Measurements from ENCODE around the gene IRAK2. TPM values are rescaled to one million over a fixed set of nuclear protein-coding genes. Genes with fewer than 3 reads are reported as not detected.

The IRAK2 gene
- total RNA-seq, 2 experiments from 2014 or later, result 1.4 TPM

GRCh38 chr3:10283638-10284037, 118.9 kb downstream of the IRAK2 start:
- Histone ChIP-seq H3K9me2 (ENCODE audit: insufficient read depth, low read length) (no peaks in the 10 kb centered on the region), H3K4me1 (ENCODE audit: insufficient read depth, low read length, poor library complexity, severe bottlenecking) (no peaks in the 10 kb centered on the region), H4K20me1 (ENCODE audit: insufficient read depth, low read length) (no peaks in the 10 kb centered on the region; the same call in 1 of the 2 replicates), H3K79me2 (ENCODE audit: insufficient read depth, low read depth, low read length) (no peaks in the 10 kb centered on the region), H3K27ac (ENCODE audit: low read depth, low read length, poor library complexity, severe bottlenecking) (no peak overlapping the region), H3K4me2 (ENCODE audit: low read length) (no peak overlapping the region), H2AFZ (ENCODE audit: low read length) (no peak overlapping the region), H3K4me3 (ENCODE audit: low read depth, low read length, poor library complexity, severe bottlenecking) (no peak overlapping the region), H3K9me3 (ENCODE audit: low read length) (no peaks in the 10 kb centered on the region), H3K36me3 (ENCODE audit: insufficient read depth, low read length) (peaks cover 84% of the 10 kb centered on the region)
- TF ChIP-seq EZH2phosphoT487 (IDR thresholded peaks at IDR 0.05; ENCODE audit: borderline replicate concordance, low read depth, low read length), result no peak
- TF ChIP-seq, protein P1, sequence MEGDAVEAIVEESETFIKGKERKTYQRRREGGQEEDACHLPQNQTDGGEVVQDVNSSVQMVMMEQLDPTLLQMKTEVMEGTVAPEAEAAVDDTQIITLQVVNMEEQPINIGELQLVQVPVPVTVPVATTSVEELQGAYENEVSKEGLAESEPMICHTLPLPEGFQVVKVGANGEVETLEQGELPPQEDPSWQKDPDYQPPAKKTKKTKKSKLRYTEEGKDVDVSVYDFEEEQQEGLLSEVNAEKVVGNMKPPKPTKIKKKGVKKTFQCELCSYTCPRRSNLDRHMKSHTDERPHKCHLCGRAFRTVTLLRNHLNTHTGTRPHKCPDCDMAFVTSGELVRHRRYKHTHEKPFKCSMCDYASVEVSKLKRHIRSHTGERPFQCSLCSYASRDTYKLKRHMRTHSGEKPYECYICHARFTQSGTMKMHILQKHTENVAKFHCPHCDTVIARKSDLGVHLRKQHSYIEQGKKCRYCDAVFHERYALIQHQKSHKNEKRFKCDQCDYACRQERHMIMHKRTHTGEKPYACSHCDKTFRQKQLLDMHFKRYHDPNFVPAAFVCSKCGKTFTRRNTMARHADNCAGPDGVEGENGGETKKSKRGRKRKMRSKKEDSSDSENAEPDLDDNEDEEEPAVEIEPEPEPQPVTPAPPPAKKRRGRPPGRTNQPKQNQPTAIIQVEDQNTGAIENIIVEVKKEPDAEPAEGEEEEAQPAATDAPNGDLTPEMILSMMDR (conservative IDR thresholded peaks at IDR 0.05; ENCODE audit: low read length), result no peak
- intact Hi-C loops (cut with micrococcal nuclease; ENCODE audit: unreplicated experiment), result no loop called here
- ChIA-PET CTCF (ENCODE audit: unreplicated experiment) (no interaction called here), POLR2A (interaction anchor here (0.5 to 1.1 kb wide), 3 partner anchors 22 to 57 kb away, joined by 3 to 6 read pairs (median 3); partner anchors contain the start of gene TATDN2)
- no TSS peak for BruUV-seq (replicated peaks)
- no peak for DNase-seq (ENCODE audit: low spot score)

DNA sequence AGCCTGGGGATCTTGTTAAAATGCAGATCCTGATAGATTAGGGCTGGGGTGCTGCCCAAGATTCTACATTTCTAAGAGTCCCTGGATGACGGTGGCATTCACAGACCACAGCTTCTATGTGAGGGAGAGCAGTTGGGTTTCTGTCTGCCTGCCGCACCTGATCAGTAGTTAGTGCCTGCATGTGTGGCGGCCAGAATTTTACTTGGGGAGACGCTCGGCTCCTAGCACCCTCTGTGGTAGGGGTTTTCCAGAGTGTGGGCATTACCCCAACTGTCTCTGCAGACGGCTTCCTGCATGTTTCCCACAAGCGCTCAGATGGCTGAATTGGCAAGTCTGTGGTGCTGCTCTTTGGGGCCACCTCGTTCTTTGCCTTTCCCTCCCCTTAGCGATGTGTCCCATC, 119.8 kb downstream of the IRAK2 start:
- Histone ChIP-seq H3K4me2 (ENCODE audit: low read length) (no peak overlapping the region), H3K36me3 (ENCODE audit: insufficient read depth, low read length) (peaks cover 80% of the 10 kb centered on the region), H3K4me3 (ENCODE audit: low read depth, low read length, poor library complexity, severe bottlenecking) (no peak overlapping the region), H2AFZ (ENCODE audit: low read length) (no peak overlapping the region), H3K9me3 (ENCODE audit: low read length) (no peaks in the 10 kb centered on the region), H3K79me2 (ENCODE audit: insufficient read depth, low read depth, low read length) (no peaks in the 10 kb centered on the region), H3K9me2 (ENCODE audit: insufficient read depth, low read length) (no peaks in the 10 kb centered on the region), H3K27ac (ENCODE audit: low read depth, low read length, poor library complexity, severe bottlenecking) (no peak overlapping the region), H4K20me1 (ENCODE audit: insufficient read depth, low read length) (no peaks in the 10 kb centered on the region; the same call in 1 of the 2 replicates), H3K4me1 (ENCODE audit: insufficient read depth, low read length, poor library complexity, severe bottlenecking) (no peaks in the 10 kb centered on the region)
- intact Hi-C loops (cut with micrococcal nuclease; ENCODE audit: unreplicated experiment), result no loop called here
- DNase-seq (ENCODE audit: low spot score), result no peak
- ChIA-PET POLR2A (no interaction called here), CTCF (ENCODE audit: unreplicated experiment) (no interaction called here)
- no peak for TF ChIP-seq EZH2phosphoT487 (IDR thresholded peaks at IDR 0.05; ENCODE audit: borderline replicate concordance, low read depth, low read length)
- TF ChIP-seq, protein P1 (conservative IDR thresholded peaks at IDR 0.05; ENCODE audit: low read length), result no peak
- no TSS peak for BruUV-seq (replicated peaks)

DNA sequence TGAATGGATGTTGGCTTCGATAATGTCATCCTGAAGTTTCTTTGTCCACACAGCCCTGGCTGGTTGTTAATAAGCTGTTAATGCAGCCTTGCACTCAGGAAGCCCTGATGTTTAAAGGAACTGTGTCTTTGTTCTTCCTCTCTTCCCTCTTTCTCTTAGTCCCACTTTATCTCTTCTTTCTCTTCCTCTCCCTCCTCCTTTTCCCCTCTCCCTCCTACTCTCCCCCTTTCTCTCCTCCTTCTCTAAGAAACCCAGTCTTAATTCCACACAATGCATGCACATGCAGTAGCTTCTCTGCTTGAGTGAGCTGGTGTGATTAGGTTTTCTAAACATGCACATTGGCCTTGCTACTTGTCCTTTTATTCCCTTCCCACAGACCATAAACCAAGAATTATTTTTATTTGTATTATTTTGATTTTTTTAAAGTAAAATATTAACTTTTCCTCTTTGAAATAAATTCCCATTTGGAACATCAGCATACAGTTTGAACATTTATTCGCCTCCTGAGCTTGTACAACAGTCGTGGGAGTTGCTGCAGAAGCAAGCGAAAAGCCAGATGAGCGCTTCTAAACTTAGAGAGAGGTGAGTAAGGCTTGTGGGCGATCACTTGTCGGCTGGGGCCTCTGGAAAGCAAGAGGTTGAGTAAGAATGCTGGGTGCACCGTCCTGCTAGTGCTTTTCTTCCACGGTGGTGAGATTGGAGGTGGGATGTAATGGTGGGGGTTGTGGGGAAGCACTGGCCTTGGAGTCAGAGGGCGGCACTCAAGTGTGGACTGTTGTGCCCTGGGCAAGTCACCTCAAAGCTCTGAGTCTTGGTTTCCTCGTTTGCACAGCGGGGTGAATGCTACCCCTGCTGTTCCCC, 120.8 kb downstream of the IRAK2 start:
- no peak for TF ChIP-seq EZH2phosphoT487 (IDR thresholded peaks at IDR 0.05; ENCODE audit: borderline replicate concordance, low read depth, low read length)
- TF ChIP-seq, protein P1 (conservative IDR thresholded peaks at IDR 0.05; ENCODE audit: low read length), result no peak

More for the DNA sequence above, 120.8 kb downstream of the IRAK2 start:
- CTCF ChIA-PET (ENCODE audit: unreplicated experiment), result no interaction called here
- intact Hi-C loops (cut with micrococcal nuclease; ENCODE audit: unreplicated experiment), result no loop called here
- Histone ChIP-seq H3K36me3 (ENCODE audit: insufficient read depth, low read length) (peaks cover 70% of the 10 kb centered on the region), H3K4me3 (ENCODE audit: low read depth, low read length, poor library complexity, severe bottlenecking) (no peak overlapping the region), H3K27ac (ENCODE audit: low read depth, low read length, poor library complexity, severe bottlenecking) (no peak overlapping the region), H2AFZ (ENCODE audit: low read length) (no peak overlapping the region), H3K4me2 (ENCODE audit: low read length) (no peak overlapping the region), H3K9me2 (ENCODE audit: insufficient read depth, low read length) (no peaks in the 10 kb centered on the region), H3K79me2 (ENCODE audit: insufficient read depth, low read depth, low read length) (no peaks in the 10 kb centered on the region), H3K4me1 (ENCODE audit: insufficient read depth, low read length, poor library complexity, severe bottlenecking) (no peaks in the 10 kb centered on the region), H4K20me1 (ENCODE audit: insufficient read depth, low read length) (no peaks in the 10 kb centered on the region; the same call in 1 of the 2 replicates), H3K9me3 (ENCODE audit: low read length) (no peaks in the 10 kb centered on the region)
- no peak for DNase-seq (ENCODE audit: low spot score)
- POLR2A ChIA-PET, result interaction anchor here (0.9 to 1.0 kb wide), 2 partner anchors 9 to 10 kb away, joined by 3 read pairs; no protein-coding TSS in a partner anchor
- BruUV-seq (replicated peaks), result no TSS peak

All from OCI-LY7 (cell line).